RWPE2 (cell line): ENCODE results near the gene UBE2R2.
"Not testable (repeated sequence)": the region's sequence is repeated elsewhere in the genome, so short reads cannot be mapped to it uniquely, and the experiment has no call there.

Source experiments
- ATAC-seq: fragments of 200-7000 bp; cut with Tn5 transposase; 3 replicates; pipeline ENCODE4 v1.9.1; 2021; ENCODE audit warnings: low read depth
- DNase-seq: peaks from one replicate; pipeline ENCODE4 v3.0.0-alpha.2; 2020; ENCODE audit warnings: low spot score
- H3K27ac ChIP-seq: fragments of 450-650 bp; 2 replicates; pipeline ENCODE4 v1.5.1; 2017; ENCODE audit warnings: mild to moderate bottlenecking; ENCODE audit not compliant: poor library complexity, severe bottlenecking
- H3K27me3 ChIP-seq: fragments of 250-450 bp; sonication (Bioruptor Pico); 2 replicates; pipeline ENCODE4 v1.5.1; 2021; ENCODE audit warnings: mild to moderate bottlenecking, moderate library complexity; ENCODE audit not compliant: insufficient read depth, poor library complexity, severe bottlenecking
- H3K36me3 ChIP-seq: fragments of 250-450 bp; sonication (Bioruptor Pico); 2 replicates; pipeline ENCODE4 v1.5.1; 2020; ENCODE audit warnings: low read depth, mild to moderate bottlenecking, moderate library complexity
- H3K4me1 ChIP-seq: fragments of 250-450 bp; sonication (Bioruptor Pico); 2 replicates; pipeline ENCODE4 v1.5.1; 2021; ENCODE audit warnings: mild to moderate bottlenecking, moderate library complexity; ENCODE audit not compliant: insufficient read depth, poor library complexity, severe bottlenecking
- H3K4me3 ChIP-seq: fragments of 250-450 bp; sonication (Bioruptor Pico); 2 replicates; pipeline ENCODE4 v1.5.1; 2021; ENCODE audit warnings: mild to moderate bottlenecking, moderate library complexity; ENCODE audit not compliant: severe bottlenecking
- H3K9me3 ChIP-seq: fragments of 250-450 bp; sonication (Bioruptor Pico); 2 replicates; pipeline ENCODE4 v1.5.1; 2021; ENCODE audit warnings: mild to moderate bottlenecking, moderate library complexity; ENCODE audit not compliant: severe bottlenecking
- TF ChIP-seq, protein P1 (sequence below): fragments of 450-650 bp; IDR thresholded peaks from one replicate; pipeline ENCODE4 v1.5.1; 2017; ENCODE audit warnings: mild to moderate bottlenecking, moderate library complexity; ENCODE audit not compliant: poor library complexity, severe bottlenecking

The UBE2R2 gene

DNA sequence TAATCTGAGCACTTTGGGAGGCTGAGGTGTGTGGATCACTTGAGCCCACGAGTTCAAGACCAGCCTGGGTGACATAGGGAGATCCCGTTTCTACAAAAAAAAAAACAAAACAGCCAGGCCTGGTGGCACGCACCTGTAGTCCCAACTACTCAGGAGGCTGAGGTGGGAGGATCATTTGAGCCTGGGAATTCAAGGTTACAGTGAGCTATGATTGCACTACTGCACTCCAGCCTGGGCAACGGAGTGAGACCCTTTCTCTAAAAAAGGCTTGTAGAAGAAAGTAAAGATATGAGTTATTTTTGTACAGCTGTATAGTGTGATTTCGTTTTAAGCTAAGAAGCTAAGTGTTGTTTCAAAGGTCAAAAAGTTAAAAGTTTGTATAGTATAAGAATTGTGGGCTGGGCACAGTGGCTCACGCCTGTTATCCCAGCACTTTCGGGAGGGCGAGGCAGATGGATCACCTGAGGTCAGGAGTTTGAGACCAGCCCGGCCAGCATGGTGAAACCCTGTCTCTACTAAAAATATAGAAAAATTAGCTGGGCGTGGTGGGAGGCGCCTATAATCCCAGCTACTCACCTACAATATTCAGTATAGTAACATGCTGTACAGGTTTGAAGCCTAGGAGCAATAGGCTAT, 18.8 kb downstream of the UBE2R2 start:
- TF ChIP-seq, protein P1, sequence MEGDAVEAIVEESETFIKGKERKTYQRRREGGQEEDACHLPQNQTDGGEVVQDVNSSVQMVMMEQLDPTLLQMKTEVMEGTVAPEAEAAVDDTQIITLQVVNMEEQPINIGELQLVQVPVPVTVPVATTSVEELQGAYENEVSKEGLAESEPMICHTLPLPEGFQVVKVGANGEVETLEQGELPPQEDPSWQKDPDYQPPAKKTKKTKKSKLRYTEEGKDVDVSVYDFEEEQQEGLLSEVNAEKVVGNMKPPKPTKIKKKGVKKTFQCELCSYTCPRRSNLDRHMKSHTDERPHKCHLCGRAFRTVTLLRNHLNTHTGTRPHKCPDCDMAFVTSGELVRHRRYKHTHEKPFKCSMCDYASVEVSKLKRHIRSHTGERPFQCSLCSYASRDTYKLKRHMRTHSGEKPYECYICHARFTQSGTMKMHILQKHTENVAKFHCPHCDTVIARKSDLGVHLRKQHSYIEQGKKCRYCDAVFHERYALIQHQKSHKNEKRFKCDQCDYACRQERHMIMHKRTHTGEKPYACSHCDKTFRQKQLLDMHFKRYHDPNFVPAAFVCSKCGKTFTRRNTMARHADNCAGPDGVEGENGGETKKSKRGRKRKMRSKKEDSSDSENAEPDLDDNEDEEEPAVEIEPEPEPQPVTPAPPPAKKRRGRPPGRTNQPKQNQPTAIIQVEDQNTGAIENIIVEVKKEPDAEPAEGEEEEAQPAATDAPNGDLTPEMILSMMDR: no peak
- Histone ChIP-seq H3K36me3 (peaks cover 10% of the 10 kb centered on the region; the same call in 1 of the 2 replicates), H3K4me1 (peaks cover 13% of the 10 kb centered on the region), H3K9me3 (no peaks in the 10 kb centered on the region), H3K4me3 (no peak overlapping the region), H3K27me3 (no peaks in the 10 kb centered on the region), H3K27ac (peak overlapping the region; percentile 34)
- DNase-seq (no peak), ATAC-seq (peak; percentile 31; the same call in 2 of the 3 replicates)

DNA sequence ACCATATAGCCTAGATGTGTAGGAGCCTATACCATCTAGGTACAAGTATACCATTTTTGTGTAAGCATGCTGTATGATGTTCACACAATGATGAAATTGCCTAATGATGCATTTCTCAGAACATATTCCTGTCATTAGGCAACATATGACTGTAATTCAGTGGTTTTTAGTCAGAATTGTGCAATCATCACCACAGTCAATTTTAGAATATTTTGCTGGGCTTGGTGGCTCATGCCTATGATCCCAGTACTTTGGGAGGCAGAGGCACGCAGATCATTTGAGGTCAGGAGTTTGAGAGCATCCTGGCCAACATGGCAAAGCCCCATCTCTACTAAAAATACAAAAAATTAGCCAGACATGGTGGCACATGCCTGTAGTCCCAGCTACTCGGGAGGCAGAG, 19.3 kb downstream of the UBE2R2 start:
- peaks cover 13% of the 10 kb centered on the region for H3K4me1 ChIP-seq
- ATAC-seq: peak; percentile 93
- H3K9me3 ChIP-seq, DNase-seq, H3K27me3 ChIP-seq, H3K4me3 ChIP-seq: not testable (repeated sequence)
- peak overlapping the region; percentile 34 for H3K27ac ChIP-seq
- peaks cover 10% of the 10 kb centered on the region; the same call in 1 of the 2 replicates for H3K36me3 ChIP-seq

DNA sequence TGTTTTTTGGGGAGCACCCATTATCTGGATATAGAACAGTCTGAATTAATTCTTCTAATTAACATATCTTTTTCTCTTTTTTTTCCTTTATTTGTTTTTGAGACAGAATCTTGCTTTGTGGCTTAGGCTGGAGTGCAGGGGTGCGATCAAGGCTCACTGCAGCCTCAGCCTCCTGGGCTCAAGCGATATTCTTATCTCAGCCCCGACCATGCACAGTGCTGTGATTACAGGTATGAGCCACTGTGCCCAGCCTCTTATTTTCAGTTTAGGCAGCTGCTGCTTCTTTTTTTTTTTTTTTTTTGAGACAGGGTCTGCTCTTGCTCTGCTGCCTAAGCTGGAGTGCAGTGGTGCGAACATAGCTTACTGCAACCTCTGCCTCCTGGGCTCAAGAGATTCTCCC, 20.2 kb downstream of the UBE2R2 start:
- Histone ChIP-seq H3K4me3 (no peak overlapping the region), H3K27ac (peak overlapping the region; percentile 34), H3K9me3 (no peaks in the 10 kb centered on the region), H3K27me3 (no peaks in the 10 kb centered on the region), H3K36me3 (peaks cover 10% of the 10 kb centered on the region; the same call in 1 of the 2 replicates), H3K4me1 (peaks cover 13% of the 10 kb centered on the region)
- DNase-seq (no peak), ATAC-seq (no peak)
- TF ChIP-seq, protein P1: no peak

DNA sequence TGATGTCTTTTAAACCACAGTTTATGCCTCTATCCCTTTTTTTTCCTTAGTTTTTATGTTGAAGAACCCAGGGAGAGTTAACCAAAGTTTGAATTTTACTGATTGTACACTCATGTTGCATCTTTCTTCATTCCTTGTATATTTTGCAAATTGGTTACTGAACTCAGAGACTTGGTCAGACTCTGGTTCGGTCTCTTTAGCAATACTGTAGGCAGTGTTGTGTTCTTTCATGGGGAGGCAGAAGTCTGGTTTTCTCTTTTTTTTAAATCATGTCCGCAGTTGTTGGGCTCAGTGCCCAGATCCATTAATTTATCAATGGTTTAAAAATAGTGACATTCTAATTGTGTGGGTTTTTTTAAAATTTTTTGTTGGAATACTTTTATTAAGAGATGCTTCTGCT, 23.4 kb downstream of the UBE2R2 start:
- H3K27ac ChIP-seq: no peak overlapping the region
- ATAC-seq (no peak), DNase-seq (no peak)
- H3K4me3 ChIP-seq: no peak overlapping the region
- TF ChIP-seq, protein P1: no peak
- peaks cover 13% of the 10 kb centered on the region for H3K4me1 ChIP-seq
- H3K9me3 ChIP-seq: no peaks in the 10 kb centered on the region
- H3K27me3 ChIP-seq: no peaks in the 10 kb centered on the region
- H3K36me3 ChIP-seq: peaks cover 10% of the 10 kb centered on the region

DNA sequence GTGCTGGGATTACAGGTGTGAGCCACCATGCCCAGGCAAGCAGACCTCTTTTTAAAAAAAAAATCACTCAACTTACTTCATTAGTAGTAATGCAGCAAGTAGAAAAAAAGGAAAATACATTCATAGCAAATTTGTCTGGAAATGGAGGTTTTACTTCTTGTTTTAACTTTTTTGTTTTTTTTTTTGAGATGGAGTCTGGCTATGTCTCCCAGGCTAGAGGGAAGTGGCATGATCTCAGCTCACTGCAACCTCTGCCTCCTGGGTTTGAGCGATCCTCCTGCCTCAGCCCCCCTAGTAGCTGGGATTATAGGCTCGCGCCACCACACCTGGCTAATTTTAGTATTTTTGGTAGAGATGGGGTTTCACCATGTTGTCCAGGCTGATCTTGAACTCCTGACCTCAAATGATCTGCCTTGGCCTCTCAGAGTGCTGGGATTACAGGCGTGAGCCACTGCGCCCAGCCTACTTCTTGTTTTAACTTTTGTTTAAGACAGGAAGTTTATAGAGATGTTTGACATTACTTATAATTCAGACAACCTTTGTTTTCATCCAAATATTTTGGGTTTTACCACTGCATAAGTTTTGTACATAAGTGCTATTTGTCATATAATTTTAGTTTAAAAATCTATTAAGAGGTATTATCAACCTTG, 26.5 kb downstream of the UBE2R2 start:
- Histone ChIP-seq H3K4me3 (no peak overlapping the region), H3K9me3 (no peaks in the 10 kb centered on the region), H3K27ac (no peak overlapping the region), H3K27me3 (no peaks in the 10 kb centered on the region), H3K4me1 (peaks cover 4% of the 10 kb centered on the region), H3K36me3 (peaks cover 6% of the 10 kb centered on the region)
- TF ChIP-seq, protein P1: no peak
- DNase-seq: no peak
- ATAC-seq: no peak
